DND-41 (cell line): ENCODE measurements around the gene VPS72.
"Not testable (repeated sequence)": the region's sequence is repeated elsewhere in the genome, so short reads cannot be mapped to it uniquely, and the experiment has no call there.

Experiments
- EZH2 ChIP-seq: IDR thresholded peaks from 3 replicates; pipeline ENCODE4 v1.6.1; 2012; ENCODE audit warnings: borderline replicate concordance, low read depth, mild to moderate bottlenecking, moderate library complexity, low read length, inconsistent platforms; ENCODE audit not compliant: severe bottlenecking
- TF ChIP-seq, protein P1 (sequence below): IDR thresholded peaks from 2 replicates; pipeline ENCODE4 v1.5.1; 2012; ENCODE audit warnings: borderline replicate concordance, low read length, moderate library complexity, mild to moderate bottlenecking; ENCODE audit not compliant: poor library complexity, severe bottlenecking; ENCODE audit errors: extremely low read depth

DNA sequence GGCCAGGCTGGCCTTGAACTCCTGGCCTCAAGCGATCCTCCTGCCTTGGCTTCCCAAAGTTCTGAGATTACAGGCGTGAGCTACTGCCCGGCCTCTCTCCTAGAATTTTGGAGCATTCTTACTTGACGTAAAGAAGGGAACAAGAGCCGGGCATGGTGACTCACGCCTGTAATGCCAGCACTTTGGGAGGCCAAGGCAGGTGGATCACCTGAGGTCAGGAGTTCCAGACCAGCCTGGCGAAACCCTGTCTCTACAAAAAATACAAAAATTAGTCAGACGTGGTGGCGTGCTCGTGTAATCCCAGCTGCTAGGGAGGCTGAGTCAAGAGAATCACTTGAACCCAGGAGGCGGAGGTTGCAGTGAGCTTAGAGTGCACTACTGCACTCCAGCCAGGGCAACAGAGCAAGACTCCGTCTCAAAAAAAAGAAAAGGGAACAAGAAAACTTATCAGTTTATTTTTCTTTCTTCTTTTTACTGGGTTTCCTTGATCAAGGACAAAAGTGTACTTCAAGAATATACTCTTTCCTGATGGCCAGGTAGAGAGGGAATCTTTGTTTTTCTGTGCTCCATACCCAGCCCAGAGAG is 15.5 kb upstream of the VPS72 start:
- TF ChIP-seq, protein P1, sequence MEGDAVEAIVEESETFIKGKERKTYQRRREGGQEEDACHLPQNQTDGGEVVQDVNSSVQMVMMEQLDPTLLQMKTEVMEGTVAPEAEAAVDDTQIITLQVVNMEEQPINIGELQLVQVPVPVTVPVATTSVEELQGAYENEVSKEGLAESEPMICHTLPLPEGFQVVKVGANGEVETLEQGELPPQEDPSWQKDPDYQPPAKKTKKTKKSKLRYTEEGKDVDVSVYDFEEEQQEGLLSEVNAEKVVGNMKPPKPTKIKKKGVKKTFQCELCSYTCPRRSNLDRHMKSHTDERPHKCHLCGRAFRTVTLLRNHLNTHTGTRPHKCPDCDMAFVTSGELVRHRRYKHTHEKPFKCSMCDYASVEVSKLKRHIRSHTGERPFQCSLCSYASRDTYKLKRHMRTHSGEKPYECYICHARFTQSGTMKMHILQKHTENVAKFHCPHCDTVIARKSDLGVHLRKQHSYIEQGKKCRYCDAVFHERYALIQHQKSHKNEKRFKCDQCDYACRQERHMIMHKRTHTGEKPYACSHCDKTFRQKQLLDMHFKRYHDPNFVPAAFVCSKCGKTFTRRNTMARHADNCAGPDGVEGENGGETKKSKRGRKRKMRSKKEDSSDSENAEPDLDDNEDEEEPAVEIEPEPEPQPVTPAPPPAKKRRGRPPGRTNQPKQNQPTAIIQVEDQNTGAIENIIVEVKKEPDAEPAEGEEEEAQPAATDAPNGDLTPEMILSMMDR = not testable (repeated sequence)
- not testable (repeated sequence) for TF ChIP-seq EZH2
